PC-3 (cell line): ENCODE data around the gene RABGEF1. TPM values are rescaled to one million over a fixed set of nuclear protein-coding genes. Genes with fewer than 3 reads are reported as not detected.

Source experiments
- ATAC-seq: fragments of 200-7000 bp; cut with Tn5 transposase; 2 replicates; pipeline ENCODE4 v1.9.1; 2020; ENCODE audit warnings: mild to moderate bottlenecking, moderate library complexity
- BruUV-seq: library from RNA; stranded (reverse); fragments of 400-500 nt; replicated peaks from 2 replicates; lab custom pipeline; 2021; lab: Mats Ljungman, UMichigan
- CTCF ChIA-PET: fragments of 300-600 bp; sonication (Branson Sonifier 250); formaldehyde crosslinking; loops from one replicate; lab custom pipeline; 2022; ENCODE audit warnings: antibody characterized with exemption; lab: Charles Lee
- POLR2A ChIA-PET: fragments of 300-600 bp; sonication (Branson Sonifier 250); formaldehyde crosslinking; loops from one replicate; lab custom pipeline; 2022; ENCODE audit warnings: antibody characterized with exemption; ENCODE audit not compliant: unreplicated experiment; lab: Charles Lee
- DNase-seq: peaks from one replicate; pipeline ENCODE4 v3.0.0-alpha.2; 2015
- H2AFZ ChIP-seq: fragments of 300-600 bp; sonication (generic); 2 replicates; pipeline ENCODE4 v1.6.0; 2016; ENCODE audit warnings: antibody characterized with exemption, low read length
- H3F3A ChIP-seq: fragments of 300-600 bp; sonication (generic); one replicate; pipeline ENCODE4 v1.6.0; 2017; ENCODE audit warnings: antibody characterized with exemption, low read length, control low read depth, mild to moderate bottlenecking; ENCODE audit not compliant: unreplicated experiment
- H3K27ac ChIP-seq: fragments of 300-600 bp; sonication (generic); 2 replicates; pipeline ENCODE4 v1.5.1; 2016; ENCODE audit warnings: mild to moderate bottlenecking, low read length
- H3K27me3 ChIP-seq: fragments of 300-600 bp; sonication (generic); 2 replicates; pipeline ENCODE4 v1.6.1; 2016; ENCODE audit warnings: low read length, mixed read lengths
- H3K36me3 ChIP-seq: fragments of 300-600 bp; sonication (generic); 2 replicates; pipeline ENCODE4 v1.6.1; 2016; ENCODE audit warnings: low read depth, mixed run types, low read length, mixed read lengths
- H3K4me1 ChIP-seq: fragments of 300-600 bp; sonication (generic); 2 replicates; pipeline ENCODE4 v1.5.1; 2016; ENCODE audit warnings: low read length; ENCODE audit not compliant: insufficient read depth
- H3K4me2 ChIP-seq: fragments of 300-600 bp; sonication (generic); 2 replicates; pipeline ENCODE4 v1.6.0; 2016; ENCODE audit warnings: low read length
- H3K4me3 ChIP-seq: fragments of 300-600 bp; sonication (generic); 2 replicates; pipeline ENCODE4 v1.5.1; 2016; ENCODE audit warnings: mild to moderate bottlenecking, low read length, mixed read lengths
- H3K79me2 ChIP-seq: fragments of 300-600 bp; sonication (generic); 2 replicates; pipeline ENCODE4 v1.6.1; 2017; ENCODE audit warnings: low read length, mixed read lengths
- H3K9ac ChIP-seq: fragments of 300-600 bp; sonication (generic); 2 replicates; pipeline ENCODE4 v1.6.0; 2016; ENCODE audit warnings: mild to moderate bottlenecking, low read length
- H3K9me2 ChIP-seq: fragments of 300-600 bp; sonication (generic); replicated peaks from 2 replicates; pipeline ENCODE4 v1.6.1; 2016; ENCODE audit warnings: mixed run types, low read length, mixed read lengths
- H3K9me3 ChIP-seq: fragments of 300-600 bp; sonication (generic); 2 replicates; pipeline ENCODE4 v1.6.1; 2016; ENCODE audit warnings: low read length, mixed read lengths
- H4K20me1 ChIP-seq: fragments of 300-600 bp; sonication (generic); 2 replicates; pipeline ENCODE4 v1.6.1; 2016; ENCODE audit warnings: low read length, mixed read lengths
- CTCF ChIP-seq: fragments of 300-600 bp; sonication (generic); conservative IDR thresholded peaks from 2 replicates; pipeline ENCODE4 v1.5.1; 2017; ENCODE audit warnings: antibody characterized with exemption, low read depth, mild to moderate bottlenecking, low read length
- EZH2 ChIP-seq: fragments of 300-600 bp; sonication (generic); IDR thresholded peaks from one replicate; pipeline ENCODE4 v1.6.1; 2017; ENCODE audit warnings: antibody characterized with exemption, mild to moderate bottlenecking, low read length; ENCODE audit not compliant: unreplicated experiment
- EZH2phosphoT487 ChIP-seq: fragments of 300-600 bp; sonication (generic); IDR thresholded peaks from 2 replicates; pipeline ENCODE4 v1.6.1; 2018; ENCODE audit warnings: mild to moderate bottlenecking, antibody characterized with exemption, low read length, borderline replicate concordance
- intact Hi-C: fragments of 100-400 bp; cut with micrococcal nuclease; formaldehyde crosslinking; loops from 2 replicates; pipeline ENCODE4 v1.9.0; 2023
- total RNA-seq: library from RNA; depleted of rRNA; stranded (reverse); fragments of >200 nt; gene quantifications from 2 replicates; pipeline ENCODE4 v1.2.3, GENCODE V29; 2014

Gene RABGEF1
- total RNA-seq, 1 experiment from 2014 or later, result 19.8 TPM

- CTCF ChIA-PET, result interaction anchor here (0.6 kb wide), 1 partner anchor 41 kb away, joined by 5 read pairs; no protein-coding TSS in a partner anchor
- intact Hi-C loops, result no loop called here
- POLR2A ChIA-PET, result interaction anchor here (0.5 to 0.7 kb wide), 2 partner anchors 67 to 1656 kb away, joined by 3 read pairs; no protein-coding TSS in a partner anchor
- Histone ChIP-seq H3K9ac (no peak overlapping the region), H3F3A (no peaks in the 10 kb centered on the region), H4K20me1 (no peaks in the 10 kb centered on the region), H3K27ac (no peak overlapping the region), H3K4me3 (no peak overlapping the region), H3K4me2 (no peak overlapping the region), H3K9me3 (no peaks in the 10 kb centered on the region), H3K79me2 (no peaks in the 10 kb centered on the region), H3K4me1 (no peaks in the 10 kb centered on the region), H3K27me3 (no peaks in the 10 kb centered on the region), H3K36me3 (no peaks in the 10 kb centered on the region), H2AFZ (no peak overlapping the region), H3K9me2 (no peaks in the 10 kb centered on the region)
- peak; percentile 77 for ATAC-seq
- no peak for TF ChIP-seq EZH2
- TF ChIP-seq EZH2phosphoT487, result no peak
- TF ChIP-seq CTCF, result no peak
- no TSS peak for BruUV-seq
- peak; percentile 39 for DNase-seq
Measured at GRCh38 chr7:66697449-66698438, 42.8 kb upstream of the RABGEF1 start.

- no peaks in the 10 kb centered on the region for H3K9me3 ChIP-seq
- no peaks in the 10 kb centered on the region for H3F3A ChIP-seq
- no peaks in the 10 kb centered on the region for H3K27me3 ChIP-seq
- H3K9me2 ChIP-seq, result no peaks in the 10 kb centered on the region
- no TSS peak for BruUV-seq
- TF ChIP-seq CTCF, result no peak
- no peak for TF ChIP-seq EZH2
- TF ChIP-seq EZH2phosphoT487, result no peak
- no peak overlapping the region for H3K27ac ChIP-seq
- no peak overlapping the region for H3K4me2 ChIP-seq
- ATAC-seq (no peak), DNase-seq (no peak)
- POLR2A ChIA-PET, result no interaction called here
- H3K79me2 ChIP-seq, result no peaks in the 10 kb centered on the region
- no peaks in the 10 kb centered on the region for H3K36me3 ChIP-seq
- H3K9ac ChIP-seq, result no peak overlapping the region
- H3K4me3 ChIP-seq, result no peak overlapping the region
- intact Hi-C loops, result no loop called here
- H4K20me1 ChIP-seq, result no peaks in the 10 kb centered on the region
- CTCF ChIA-PET, result no interaction called here
- H3K4me1 ChIP-seq, result no peaks in the 10 kb centered on the region
- H2AFZ ChIP-seq, result no peak overlapping the region
Measured at GRCh38 chr7:66698652-66699205, 41.8 kb upstream of the RABGEF1 start.
